OCI-LY1 (cell line): ENCODE results near the gene CPNE7.

Experiments
- H2AFZ ChIP-seq: fragments of 200-600 bp; sonication (generic), shearing (Covaris generic); 2 replicates; pipeline ENCODE4 v1.6.0; 2014; ENCODE audit warnings: antibody characterized with exemption, mild to moderate bottlenecking, low read length
- H3F3A ChIP-seq: fragments of 200-600 bp; sonication (generic), shearing (Covaris generic); 2 replicates; pipeline ENCODE4 v1.6.0; 2014; ENCODE audit warnings: mild to moderate bottlenecking, antibody characterized with exemption, low read length, moderate library complexity; ENCODE audit not compliant: insufficient read depth
- H3K27ac ChIP-seq: fragments of 200-600 bp; sonication (generic); 2 replicates; pipeline ENCODE4 v1.5.1; 2014; ENCODE audit warnings: low read length, mixed run types, mild to moderate bottlenecking, low read depth; ENCODE audit not compliant: poor library complexity, severe bottlenecking
- H3K27me3 ChIP-seq: fragments of 200-600 bp; sonication (generic); 2 replicates; pipeline ENCODE4 v1.6.0; 2014; ENCODE audit warnings: antibody characterized with exemption, mild to moderate bottlenecking, low read length, moderate library complexity; ENCODE audit not compliant: insufficient read depth
- H3K36me3 ChIP-seq: fragments of 200-600 bp; sonication (generic); 2 replicates; pipeline ENCODE4 v1.6.1; 2014; ENCODE audit warnings: mild to moderate bottlenecking, antibody characterized with exemption, low read length, moderate library complexity, mixed read lengths; ENCODE audit not compliant: insufficient read depth
- H3K4me1 ChIP-seq: fragments of 200-600 bp; sonication (generic); 2 replicates; pipeline ENCODE4 v1.5.1; 2014; ENCODE audit warnings: mild to moderate bottlenecking, low read length, moderate library complexity; ENCODE audit not compliant: insufficient read depth, severe bottlenecking
- H3K4me2 ChIP-seq: fragments of 200-600 bp; sonication (generic), shearing (Covaris generic); 2 replicates; pipeline ENCODE4 v1.6.1; 2014; ENCODE audit warnings: low read length
- H3K4me3 ChIP-seq: fragments of 200-600 bp; sonication (generic); 2 replicates; pipeline ENCODE4 v1.5.1; 2014; ENCODE audit warnings: low read length, low read depth, mild to moderate bottlenecking, mixed read lengths; ENCODE audit not compliant: poor library complexity, severe bottlenecking
- H3K79me2 ChIP-seq: fragments of 200-600 bp; shearing (Covaris generic); 2 replicates; pipeline ENCODE4 v1.6.1; 2016; ENCODE audit warnings: mixed run types, low read length, mixed read lengths; ENCODE audit not compliant: insufficient read depth
- H3K9ac ChIP-seq: fragments of 200-600 bp; sonication (generic), shearing (Covaris generic); 2 replicates; pipeline ENCODE4 v1.6.1; 2014; ENCODE audit warnings: mild to moderate bottlenecking, low read length, mixed read lengths
- H3K9me2 ChIP-seq: fragments of 200-600 bp; sonication (generic), shearing (Covaris generic); 2 replicates; pipeline ENCODE4 v1.6.1; 2014; ENCODE audit warnings: low read depth, mild to moderate bottlenecking, low read length, mixed read lengths
- H3K9me3 ChIP-seq: fragments of 200-600 bp; shearing (Covaris generic); 2 replicates; pipeline ENCODE4 v1.6.1; 2014; ENCODE audit warnings: low read length, mixed read lengths
- H4K20me1 ChIP-seq: fragments of 200-600 bp; sonication (generic), shearing (Covaris generic); 2 replicates; pipeline ENCODE4 v1.6.0; 2016; ENCODE audit warnings: mild to moderate bottlenecking, low read length; ENCODE audit not compliant: insufficient read depth
- CTCF ChIP-seq: fragments of 200-600 bp; sonication (generic), shearing (Covaris generic); IDR thresholded peaks from 2 replicates; pipeline ENCODE4 v1.5.1; 2017; ENCODE audit warnings: mild to moderate bottlenecking, antibody characterized with exemption, low read length, moderate library complexity, mixed read lengths
- EZH2 ChIP-seq: fragments of 200-600 bp; sonication (generic), shearing (Covaris generic); IDR thresholded peaks from 2 replicates; pipeline ENCODE4 v1.8.0; 2017; ENCODE audit warnings: borderline replicate concordance, mixed run types, mild to moderate bottlenecking, antibody characterized with exemption, low read length, moderate library complexity, mixed read lengths

CPNE7 gene

GRCh38 chr16:89540557-89540956 lies 35.0 kb upstream of the CPNE7 start:
- H3K36me3 ChIP-seq: peaks cover 55% of the 10 kb centered on the region
- H3K4me2 ChIP-seq: no peak overlapping the region
- H3K4me1 ChIP-seq: no peaks in the 10 kb centered on the region

DNA sequence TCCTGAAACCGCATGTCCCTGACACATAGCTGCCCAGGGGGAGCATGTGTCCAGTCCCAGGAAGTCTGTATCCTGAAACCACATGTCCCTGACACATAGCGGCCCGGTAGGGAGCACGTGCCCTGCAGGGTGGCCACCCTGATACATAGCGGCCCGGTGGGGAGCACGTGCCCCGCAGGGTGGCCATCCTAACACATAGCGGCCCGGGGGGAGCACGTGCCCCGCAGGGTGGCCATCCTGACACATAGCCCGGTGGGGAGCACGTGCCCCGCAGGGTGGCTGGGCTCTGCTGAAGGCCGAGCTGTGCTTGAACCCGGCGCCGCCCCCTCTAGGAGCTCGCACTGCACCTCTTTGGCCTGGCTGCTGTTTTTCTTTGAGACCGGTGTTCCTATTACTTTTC lies 33.8 kb upstream of the CPNE7 start:
- no peak overlapping the region for H3K27ac ChIP-seq

More at GRCh38 chr16:89540557-89540956, 35.0 kb upstream of the CPNE7 start:
- H3K9ac ChIP-seq: no peak overlapping the region
- no peak overlapping the region for H3K27ac ChIP-seq
- H3K4me3 ChIP-seq: no peak overlapping the region
- no peaks in the 10 kb centered on the region for H4K20me1 ChIP-seq
- TF ChIP-seq CTCF: no peak
- no peak for TF ChIP-seq EZH2
- H2AFZ ChIP-seq: no peak overlapping the region
- no peaks in the 10 kb centered on the region for H3K9me2 ChIP-seq
- H3K79me2 ChIP-seq: no peaks in the 10 kb centered on the region
- no peaks in the 10 kb centered on the region for H3K27me3 ChIP-seq
- H3K9me3 ChIP-seq: no peaks in the 10 kb centered on the region
- H3F3A ChIP-seq: no peaks in the 10 kb centered on the region

GRCh38 chr16:89544113-89544512 lies 31.4 kb upstream of the CPNE7 start:
- peaks cover 58% of the 10 kb centered on the region for H3K36me3 ChIP-seq
- TF ChIP-seq CTCF: no peak
- TF ChIP-seq EZH2: no peak
- no peaks in the 10 kb centered on the region for H3K9me3 ChIP-seq
- H3K4me3 ChIP-seq: no peak overlapping the region
- no peaks in the 10 kb centered on the region for H3K79me2 ChIP-seq
- no peak overlapping the region for H3K9ac ChIP-seq
- no peak overlapping the region for H3K27ac ChIP-seq
- H2AFZ ChIP-seq: no peak overlapping the region
- H3F3A ChIP-seq: no peaks in the 10 kb centered on the region
- no peaks in the 10 kb centered on the region for H3K9me2 ChIP-seq
- peaks cover 10% of the 10 kb centered on the region for H3K4me1 ChIP-seq
- no peaks in the 10 kb centered on the region for H4K20me1 ChIP-seq
- no peak overlapping the region for H3K4me2 ChIP-seq
- no peaks in the 10 kb centered on the region for H3K27me3 ChIP-seq

More for the DNA sequence above, 33.8 kb upstream of the CPNE7 start:
- TF ChIP-seq CTCF: no peak
- no peaks in the 10 kb centered on the region for H4K20me1 ChIP-seq
- H3K9me3 ChIP-seq: no peaks in the 10 kb centered on the region
- no peaks in the 10 kb centered on the region for H3K79me2 ChIP-seq
- H3K4me3 ChIP-seq: no peak overlapping the region
- no peaks in the 10 kb centered on the region for H3K27me3 ChIP-seq
- H3K9ac ChIP-seq: no peak overlapping the region
- H2AFZ ChIP-seq: no peak overlapping the region
- H3K36me3 ChIP-seq: peaks cover 55% of the 10 kb centered on the region; the same call in 1 of the 2 replicates
- no peaks in the 10 kb centered on the region for H3K4me1 ChIP-seq
- H3K9me2 ChIP-seq: no peaks in the 10 kb centered on the region
- H3K4me2 ChIP-seq: no peak overlapping the region
- no peaks in the 10 kb centered on the region for H3F3A ChIP-seq
